ENCODE measurements around the gene MARCHF4.

- no peak for TF ChIP-seq CTCF (IDR thresholded peaks at IDR 0.05; ENCODE audit: low read length)
- TF ChIP-seq EZH2 (optimal IDR thresholded peaks at IDR 0.05; ENCODE audit: low read depth, low read length), result no peak
- no peak for TF ChIP-seq EZH2phosphoT487 (IDR thresholded peaks at IDR 0.05; ENCODE audit: low read length)
Measured at GRCh38 chr2:216371721-216372702, at the start of gene MARCHF4.
